Measurements from ENCODE around the gene RCOR3.

Gene RCOR3

DNA sequence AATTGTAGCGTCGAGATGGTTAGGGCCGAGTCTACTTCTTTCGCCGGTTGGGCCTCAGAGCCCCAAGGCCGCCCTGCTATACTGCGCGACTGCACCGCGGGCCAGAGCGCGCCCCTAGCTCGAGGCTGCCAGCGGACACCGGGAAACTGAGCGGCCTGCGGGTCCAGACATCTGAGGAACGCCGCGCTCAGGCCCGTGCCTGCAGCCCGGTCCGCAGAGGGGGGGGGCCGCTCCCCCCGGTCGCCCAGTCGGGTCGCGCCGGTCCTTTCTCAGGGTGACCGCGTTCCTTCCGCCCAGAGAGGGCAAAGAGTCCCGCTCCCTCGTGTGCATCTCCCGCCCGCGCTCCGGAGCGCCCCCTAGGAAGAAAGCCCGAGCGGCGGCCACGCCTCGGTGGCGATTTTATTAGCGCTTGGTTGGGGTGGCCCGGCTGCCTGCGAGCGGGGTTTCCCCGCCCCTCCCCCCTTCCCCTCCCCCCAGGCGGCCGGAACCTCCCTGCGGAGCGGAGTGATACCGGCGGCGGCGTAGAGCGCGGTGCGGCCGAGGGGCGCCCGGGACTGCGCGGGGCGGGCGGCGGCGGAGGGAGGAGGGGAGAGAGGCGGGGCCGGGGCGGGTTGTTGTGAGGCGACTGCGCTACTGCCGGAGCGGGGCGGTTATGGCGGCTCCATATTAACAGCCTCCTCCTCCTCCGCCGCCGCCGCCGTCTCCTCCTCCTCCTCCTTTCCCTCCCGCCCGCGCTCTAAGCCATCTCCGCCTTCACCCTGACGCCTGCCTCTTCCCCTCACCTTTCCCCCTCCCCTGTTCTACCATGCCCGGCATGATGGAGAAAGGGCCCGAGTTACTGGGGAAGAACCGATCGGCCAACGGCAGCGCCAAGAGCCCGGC, at the start of gene RCOR3:
TSS of gene RCOR3 (plus strand) at position 611 of the 882 bp plus-strand sequence. CDS start at position 806, 195 bp downstream.
- Histone ChIP-seq H3K4me2 (ENCODE audit: low read depth, low read length) (peak within 1 kb of the TSS; percentile 94), H4K20me1 (ENCODE audit: insufficient read depth, low read length) (no peaks in the 10 kb centered on the region), H3K36me3 (replicated peaks; ENCODE audit: insufficient read depth, low read length) (no peaks in the 10 kb centered on the region), H3K9me3 (replicated peaks; ENCODE audit: insufficient read depth, low read length) (no peaks in the 10 kb centered on the region), H3K4me1 (ENCODE audit: low read length) (peaks cover 10% of the 10 kb centered on the region), H3K79me2 (ENCODE audit: low read length) (peaks cover 43% of the 10 kb centered on the region), H2AFZ (ENCODE audit: low read length) (peak within 1 kb of the TSS; percentile 95), H3K27ac (ENCODE audit: low read length) (peak within 1 kb of the TSS; percentile 96), H3K9ac (ENCODE audit: low read length) (peak within 1 kb of the TSS; percentile 94), H3K4me3 (ENCODE audit: low read length) (peak within 1 kb of the TSS; percentile 93), H3K27me3 (replicated peaks; ENCODE audit: insufficient read depth, low read length) (no peaks in the 10 kb centered on the region), H3F3A (ENCODE audit: insufficient read depth, low read length) (peaks cover 35% of the 10 kb centered on the region), H3K9me2 (replicated peaks; ENCODE audit: insufficient read depth, low read length) (no peaks in the 10 kb centered on the region)
- DNase-seq = peak; percentile 94
- TF ChIP-seq, protein P1, sequence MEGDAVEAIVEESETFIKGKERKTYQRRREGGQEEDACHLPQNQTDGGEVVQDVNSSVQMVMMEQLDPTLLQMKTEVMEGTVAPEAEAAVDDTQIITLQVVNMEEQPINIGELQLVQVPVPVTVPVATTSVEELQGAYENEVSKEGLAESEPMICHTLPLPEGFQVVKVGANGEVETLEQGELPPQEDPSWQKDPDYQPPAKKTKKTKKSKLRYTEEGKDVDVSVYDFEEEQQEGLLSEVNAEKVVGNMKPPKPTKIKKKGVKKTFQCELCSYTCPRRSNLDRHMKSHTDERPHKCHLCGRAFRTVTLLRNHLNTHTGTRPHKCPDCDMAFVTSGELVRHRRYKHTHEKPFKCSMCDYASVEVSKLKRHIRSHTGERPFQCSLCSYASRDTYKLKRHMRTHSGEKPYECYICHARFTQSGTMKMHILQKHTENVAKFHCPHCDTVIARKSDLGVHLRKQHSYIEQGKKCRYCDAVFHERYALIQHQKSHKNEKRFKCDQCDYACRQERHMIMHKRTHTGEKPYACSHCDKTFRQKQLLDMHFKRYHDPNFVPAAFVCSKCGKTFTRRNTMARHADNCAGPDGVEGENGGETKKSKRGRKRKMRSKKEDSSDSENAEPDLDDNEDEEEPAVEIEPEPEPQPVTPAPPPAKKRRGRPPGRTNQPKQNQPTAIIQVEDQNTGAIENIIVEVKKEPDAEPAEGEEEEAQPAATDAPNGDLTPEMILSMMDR (IDR thresholded peaks at IDR 0.05; ENCODE audit: low read length) = peak; percentile 65
- TF ChIP-seq EZH2phosphoT487 (IDR thresholded peaks at IDR 0.05; ENCODE audit: low read length) (no peak), EZH2 (optimal IDR thresholded peaks at IDR 0.05; ENCODE audit: low read depth, low read length) (no peak)

DNA sequence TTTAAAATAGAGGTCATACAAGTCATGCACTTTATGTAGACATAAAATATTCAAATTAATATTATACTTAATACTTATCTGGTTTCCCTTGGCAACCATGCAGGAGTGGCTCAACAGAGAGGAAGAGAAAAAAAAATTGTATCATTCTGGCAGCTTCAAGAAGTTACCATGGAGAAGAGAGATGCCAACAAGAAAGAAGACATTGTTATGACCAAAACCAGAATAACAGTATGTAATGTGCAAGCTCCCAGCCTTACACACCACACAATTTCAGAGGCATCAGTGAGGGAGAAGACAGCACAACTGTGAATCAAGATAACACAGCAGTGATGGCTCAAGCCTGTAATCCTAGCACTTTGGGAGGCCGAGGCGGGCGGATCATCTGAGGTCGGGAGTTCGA, 49.1 kb upstream of the RCOR3 start:
- Histone ChIP-seq H3K9me3 (replicated peaks; ENCODE audit: insufficient read depth, low read length) (no peaks in the 10 kb centered on the region), H3K27me3 (replicated peaks; ENCODE audit: insufficient read depth, low read length) (no peaks in the 10 kb centered on the region), H3K36me3 (replicated peaks; ENCODE audit: insufficient read depth, low read length) (no peaks in the 10 kb centered on the region), H4K20me1 (ENCODE audit: insufficient read depth, low read length) (no peaks in the 10 kb centered on the region), H3K4me2 (ENCODE audit: low read depth, low read length) (no peak overlapping the region), H3K9ac (ENCODE audit: low read length) (no peak overlapping the region), H3K79me2 (ENCODE audit: low read length) (no peaks in the 10 kb centered on the region), H2AFZ (ENCODE audit: low read length) (no peak overlapping the region), H3K4me3 (ENCODE audit: low read length) (no peak overlapping the region), H3K4me1 (ENCODE audit: low read length) (no peaks in the 10 kb centered on the region), H3F3A (ENCODE audit: insufficient read depth, low read length) (no peaks in the 10 kb centered on the region), H3K9me2 (replicated peaks; ENCODE audit: insufficient read depth, low read length) (no peaks in the 10 kb centered on the region), H3K27ac (ENCODE audit: low read length) (no peak overlapping the region)
- TF ChIP-seq EZH2phosphoT487 (IDR thresholded peaks at IDR 0.05; ENCODE audit: low read length) (no peak), EZH2 (optimal IDR thresholded peaks at IDR 0.05; ENCODE audit: low read depth, low read length) (no peak)
- TF ChIP-seq, protein P1 (IDR thresholded peaks at IDR 0.05; ENCODE audit: low read length) = no peak
- DNase-seq = no peak

DNA sequence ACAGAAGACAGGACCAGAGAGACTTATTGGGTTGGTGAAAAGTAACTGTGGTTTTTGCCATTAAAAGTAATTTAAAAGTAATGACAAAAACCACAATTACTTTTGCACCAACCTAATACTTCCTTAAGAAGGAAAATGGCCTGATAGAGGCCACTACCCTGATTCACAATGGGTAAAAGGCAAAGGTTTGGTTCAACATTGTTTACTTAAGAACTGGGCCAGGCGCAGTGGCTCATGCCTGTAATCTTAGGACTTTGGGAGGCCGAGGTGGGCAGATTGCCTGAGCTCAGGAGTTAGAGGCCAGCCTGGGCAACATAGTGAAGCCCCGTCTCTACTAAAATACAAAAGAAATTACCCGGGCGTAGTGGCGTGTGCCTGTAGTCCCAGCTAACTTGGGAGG, 48.2 kb upstream of the RCOR3 start:
- TF ChIP-seq, protein P1 (IDR thresholded peaks at IDR 0.05; ENCODE audit: low read length) = no peak
- TF ChIP-seq EZH2phosphoT487 (IDR thresholded peaks at IDR 0.05; ENCODE audit: low read length) = no peak
- no peak for TF ChIP-seq EZH2 (optimal IDR thresholded peaks at IDR 0.05; ENCODE audit: low read depth, low read length)
- H4K20me1 ChIP-seq (ENCODE audit: insufficient read depth, low read length) = no peaks in the 10 kb centered on the region
- H3K4me2 ChIP-seq (ENCODE audit: low read depth, low read length) = no peak overlapping the region
- no peak overlapping the region for H3K27ac ChIP-seq (ENCODE audit: low read length)
- no peaks in the 10 kb centered on the region for H3K27me3 ChIP-seq (replicated peaks; ENCODE audit: insufficient read depth, low read length)
- no peak for DNase-seq
- H3K9me3 ChIP-seq (replicated peaks; ENCODE audit: insufficient read depth, low read length) = no peaks in the 10 kb centered on the region
- no peak overlapping the region for H3K9ac ChIP-seq (ENCODE audit: low read length)
- H3K4me1 ChIP-seq (ENCODE audit: low read length) = no peaks in the 10 kb centered on the region
- no peaks in the 10 kb centered on the region for H3K79me2 ChIP-seq (ENCODE audit: low read length)
- no peaks in the 10 kb centered on the region for H3K9me2 ChIP-seq (replicated peaks; ENCODE audit: insufficient read depth, low read length)
- no peak overlapping the region for H3K4me3 ChIP-seq (ENCODE audit: low read length)
- H3F3A ChIP-seq (ENCODE audit: insufficient read depth, low read length) = no peaks in the 10 kb centered on the region
- no peak overlapping the region for H2AFZ ChIP-seq (ENCODE audit: low read length)
- H3K36me3 ChIP-seq (replicated peaks; ENCODE audit: insufficient read depth, low read length) = no peaks in the 10 kb centered on the region

Measured in MM.1S (cell line).